ENCODE results near the gene FSD2. TPM values are rescaled to one million over a fixed set of nuclear protein-coding genes. Genes with fewer than 3 reads are reported as not detected.

FSD2 gene
- total and polyA plus RNA-seq, 9 of the 15 experiments (the other 6 are each of a cell fraction or from before 2014, with no cell fraction given) = 0.01 to 0.06 TPM; not detected in 7

- TF ChIP-seq DDX20 (tag; IDR thresholded peaks at IDR 0.05; ENCODE audit: low read depth) (no peak), ZNF143 (CRISPR knock-in tag; IDR thresholded peaks at IDR 0.05) (no peak), ID3 (CRISPR knock-in tag; IDR thresholded peaks at IDR 0.05) (no peak), ID3 (tag; IDR thresholded peaks at IDR 0.05) (no peak), MTA2 (IDR thresholded peaks at IDR 0.05; ENCODE audit: low read depth) (no peak), THRA (IDR thresholded peaks at IDR 0.05) (no peak), ZNF668 (CRISPR knock-in tag; IDR thresholded peaks at IDR 0.05) (no peak), ZNF41 (CRISPR knock-in tag; conservative IDR thresholded peaks at IDR 0.05) (no peak), PKNOX1 (IDR thresholded peaks at IDR 0.05) (peak; percentile 85), ZNF431 (CRISPR knock-in tag; IDR thresholded peaks at IDR 0.05) (0 out of 2 replicates have a peak, but pooled peaks have one; percentile 14), ELK1 (CRISPR knock-in tag; IDR thresholded peaks at IDR 0.05) (no peak), GATA2 (CRISPR knock-in tag; IDR thresholded peaks at IDR 0.05) (no peak; the same call in 1 of the 2 replicates), KAT7 (CRISPR knock-in tag; IDR thresholded peaks at IDR 0.05; ENCODE audit: borderline replicate concordance) (0 out of 2 replicates have a peak, but pooled peaks have one; percentile 83), CCAR2 (IDR thresholded peaks at IDR 0.05; ENCODE audit: low read depth, low read length) (no peak), ZBTB9 (CRISPR knock-in tag; IDR thresholded peaks at IDR 0.05) (no peak), E2F6 (IDR thresholded peaks at IDR 0.05; ENCODE audit: borderline replicate concordance in 1 of 2, extremely low read depth in 1 of 2, insufficient read depth in 1 of 2, insufficient read length in 1 of 2, low read depth in 1 of 2, low read length in 1 of 2, poor library complexity in 1 of 2, severe bottlenecking in 1 of 2) (peak; percentile 63 to 64), SMARCA5 (IDR thresholded peaks at IDR 0.05) (no peak), CBX8 (IDR thresholded peaks at IDR 0.05; ENCODE audit: borderline replicate concordance, extremely low read depth, low read depth, low read length, poor library complexity, severe bottlenecking) (no peak)
Measured at GRCh38 chr15:82749951-82750830, 55.7 kb downstream of the FSD2 start (continued).
